HepG2 (cell line): ENCODE measurements around the gene VSIG10L2. TPM values are rescaled to one million over a fixed set of nuclear protein-coding genes. Genes with fewer than 3 reads are reported as not detected.
A peak's percentile ranks its signal among the peaks of the same experiment; 100 is the strongest.

Experiments used
- ATAC-seq: fragments of 200-7000 bp; cut with Tn5 transposase; 3 replicates; pipeline ENCODE4 v1.9.1; 2020; ENCODE audit warnings: mild to moderate bottlenecking, moderate library complexity
- BruUV-seq: library from RNA; stranded (reverse); fragments of 400-500 nt; replicated peaks from 2 replicates; lab custom pipeline; 2021; lab: Mats Ljungman, UMichigan
- CTCF ChIA-PET: fragments of 300-600 bp; formaldehyde crosslinking; extraction: SDS; loops from one replicate; lab custom pipeline; 2021; ENCODE audit warnings: low total read pairs, inconsistent platforms, low intra/inter-chr PET ratio; lab: Yijun Ruan, JAX
- POLR2A ChIA-PET: fragments of 350-600 bp; sonication (Branson Sonifier 250); formaldehyde crosslinking; loops from one replicate; lab custom pipeline; 2020; ENCODE audit warnings: antibody characterized with exemption, inconsistent platforms; lab: Yijun Ruan, JAX
- DNase-seq: peaks from one replicate; pipeline ENCODE4 v3.0.0-alpha.2; 2015; ENCODE audit warnings: low spot score
- FAIRE-seq: peaks from 3 replicates; lab custom pipeline; 2011; peaks lifted over from hg19 to GRCh38; lab: Jason Lieb, UNC
- H2AFZ ChIP-seq: one replicate; pipeline ENCODE4 v1.6.1; 2011; ENCODE audit warnings: low read length, inconsistent platforms
- H3K27ac ChIP-seq: fragments of 300-600 bp; 3 replicates; pipeline ENCODE4 v1.8.0; 2011; ENCODE audit warnings: mixed run types, mild to moderate bottlenecking, mixed read lengths, low read length, inconsistent platforms; ENCODE audit not compliant: insufficient read depth; ENCODE audit errors: extremely low read length
- H3K27me3 ChIP-seq, 2 experiments: fragments of 200-600 bp in 1 of 2; 2 replicates in 1 of 2; 3 replicates in 1 of 2; pipeline versions ENCODE4 v1.6.0 to v1.8.0; 2011; ENCODE audit warnings: low read length in 2 of 2, mild to moderate bottlenecking in 2 of 2, moderate library complexity in 2 of 2, inconsistent platforms in 1 of 2; ENCODE audit not compliant: insufficient read depth in 2 of 2, control insufficient read depth in 1 of 2
- H3K36me3 ChIP-seq, 2 experiments: fragments of 200-600 bp in 1 of 2; replicated peaks in 1 of 2; 2 replicates in 1 of 2; 3 replicates in 1 of 2; pipeline versions ENCODE4 v1.5.1 to v1.8.0; 2011; ENCODE audit warnings: low read length in 2 of 2, inconsistent platforms in 1 of 2; ENCODE audit not compliant: insufficient read depth in 2 of 2, control insufficient read depth in 1 of 2
- H3K4me1 ChIP-seq: 2 replicates; pipeline ENCODE4 v1.5.1; 2012; ENCODE audit warnings: low read length, inconsistent platforms; ENCODE audit not compliant: insufficient read depth
- H3K4me2 ChIP-seq: 2 replicates; pipeline ENCODE4 v1.6.0; 2011; ENCODE audit warnings: low read depth, low read length, inconsistent platforms
- H3K4me3 ChIP-seq, 3 experiments: fragments of 200-600 bp in 1 of 3; sonication (generic), shearing (Covaris generic) in 1 of 3; replicated peaks in 1 of 3; 2 replicates each; pipeline ENCODE4 v1.5.1; 2011 to 2016; ENCODE audit warnings: low read length in 3 of 3, inconsistent platforms in 2 of 3, low read depth in 2 of 3, mild to moderate bottlenecking in 2 of 3, control low read depth in 1 of 3, mixed read lengths in 1 of 3; ENCODE audit not compliant: insufficient read depth in 1 of 3
- H3K79me2 ChIP-seq: one replicate; pipeline ENCODE4 v1.6.1; 2011; ENCODE audit warnings: low read length, inconsistent platforms; ENCODE audit not compliant: insufficient read depth
- H3K9ac ChIP-seq: 2 replicates; pipeline ENCODE4 v1.6.0; 2011; ENCODE audit warnings: mild to moderate bottlenecking, low read depth, low read length, inconsistent platforms; ENCODE audit not compliant: insufficient read depth
- H3K9me3 ChIP-seq: 2 replicates; pipeline ENCODE4 v1.5.1; 2012; ENCODE audit warnings: mild to moderate bottlenecking, low read length
- H4K20me1 ChIP-seq: 2 replicates; pipeline ENCODE4 v1.6.0; 2011; ENCODE audit warnings: inconsistent platforms, mild to moderate bottlenecking, low read length, moderate library complexity; ENCODE audit not compliant: insufficient read depth
- FOSL2 ChIP-seq: sonication (generic); formaldehyde crosslinking; IDR thresholded peaks from 2 replicates; pipeline ENCODE4 v1.4.0; 2020; ENCODE audit warnings: missing genetic modification reagents
- SOX13 ChIP-seq, 3 experiments: fragments of 450-650 bp in 1 of 3; sonication (generic) in 1 of 3; formaldehyde crosslinking in 1 of 3; IDR thresholded peaks in 2 of 3; conservative IDR thresholded peaks in 1 of 3; 2 replicates each; pipeline versions ENCODE4 v1.5.0 to v1.6.1; 2016 to 2020; ENCODE audit warnings: antibody characterized with exemption in 1 of 3, mild to moderate bottlenecking in 1 of 3, missing compliant biosample characterization in 1 of 3, missing genetic modification reagents in 1 of 3, moderate library complexity in 1 of 3
- ZNF468 ChIP-seq: sonication (generic); formaldehyde crosslinking; IDR thresholded peaks from 2 replicates; pipeline ENCODE4 v1.8.0; 2022; ENCODE audit warnings: mild to moderate bottlenecking, moderate library complexity, missing genetic modification reagents
- ZNF747 ChIP-seq: sonication (generic); formaldehyde crosslinking; IDR thresholded peaks from 2 replicates; pipeline ENCODE4 v1.8.1; 2023; ENCODE audit warnings: missing genetic modification reagents, mild to moderate bottlenecking, borderline replicate concordance
- ZNF841 ChIP-seq: sonication (generic); formaldehyde crosslinking; IDR thresholded peaks from 2 replicates; pipeline ENCODE4 v1.8.1; 2023; ENCODE audit warnings: missing genetic modification reagents, borderline replicate concordance
- ZSCAN21 ChIP-seq: sonication (generic); formaldehyde crosslinking; IDR thresholded peaks from 2 replicates; pipeline ENCODE4 v1.8.0; 2022; ENCODE audit warnings: mild to moderate bottlenecking, missing genetic modification reagents, moderate library complexity, borderline replicate concordance
- WGBS: methylation state at CpG from one replicate; pipeline ENCODE4 v1.1.6; 2017; ENCODE audit warnings: low lambda C conversion rate; 5-methylcytosine and 5-hydroxymethylcytosine counted together
- in situ Hi-C: cut with HindIII; loops from 2 replicates; pipeline ENCODE4 v1.10.0; 2017; ENCODE audit warnings: low pct_unique_long_range_greater_than_20kb; ENCODE audit not compliant: extremely low pct_ligation_motif_present
- intact Hi-C: fragments of 100-400 bp; cut with micrococcal nuclease; formaldehyde crosslinking; loops from one replicate; pipeline ENCODE4 v1.10.0; 2022; ENCODE audit not compliant: unreplicated experiment
- polyA plus RNA-seq, 8 experiments: library from polyadenylated mRNA; depleted of rRNA in 3 of 8; stranded (reverse) in 7 of 8; unstranded in 1 of 8; fragments of >200 nt; fragmentation: Illumina TruSeq in 4 of 8; extraction: Trizol in 4 of 8; gene quantifications; 2 replicates each; pipeline versions ENCODE4 v1.2.1 to v1.2.3, GENCODE V29; 2011 to 2016; ENCODE audit warnings: low read depth in 4 of 8, missing spikeins in 1 of 8, mixed read lengths in 1 of 8; ENCODE audit not compliant: insufficient read depth in 1 of 8
- total RNA-seq, 5 experiments: library from RNA; depleted of rRNA; stranded (reverse); fragments of >200 nt; fragmentation: Illumina TruSeq; extraction: Trizol; gene quantifications; 2 replicates each; pipeline ENCODE4 v1.2.3, GENCODE V29; 2016; ENCODE audit warnings: low read depth in 1 of 5
- TF ChIP-seq, protein P1 (sequence below): sonication (generic); formaldehyde crosslinking; IDR thresholded peaks from 2 replicates; pipeline ENCODE4 v1.8.1; 2023; ENCODE audit warnings: missing genetic modification reagents, inconsistent platforms, borderline replicate concordance

Gene VSIG10L2
- total and polyA plus RNA-seq, 2 of the 13 experiments (the other 11 are each of a cell fraction or from before 2014, with no cell fraction given): 0.21 TPM; not detected in 1

DNA sequence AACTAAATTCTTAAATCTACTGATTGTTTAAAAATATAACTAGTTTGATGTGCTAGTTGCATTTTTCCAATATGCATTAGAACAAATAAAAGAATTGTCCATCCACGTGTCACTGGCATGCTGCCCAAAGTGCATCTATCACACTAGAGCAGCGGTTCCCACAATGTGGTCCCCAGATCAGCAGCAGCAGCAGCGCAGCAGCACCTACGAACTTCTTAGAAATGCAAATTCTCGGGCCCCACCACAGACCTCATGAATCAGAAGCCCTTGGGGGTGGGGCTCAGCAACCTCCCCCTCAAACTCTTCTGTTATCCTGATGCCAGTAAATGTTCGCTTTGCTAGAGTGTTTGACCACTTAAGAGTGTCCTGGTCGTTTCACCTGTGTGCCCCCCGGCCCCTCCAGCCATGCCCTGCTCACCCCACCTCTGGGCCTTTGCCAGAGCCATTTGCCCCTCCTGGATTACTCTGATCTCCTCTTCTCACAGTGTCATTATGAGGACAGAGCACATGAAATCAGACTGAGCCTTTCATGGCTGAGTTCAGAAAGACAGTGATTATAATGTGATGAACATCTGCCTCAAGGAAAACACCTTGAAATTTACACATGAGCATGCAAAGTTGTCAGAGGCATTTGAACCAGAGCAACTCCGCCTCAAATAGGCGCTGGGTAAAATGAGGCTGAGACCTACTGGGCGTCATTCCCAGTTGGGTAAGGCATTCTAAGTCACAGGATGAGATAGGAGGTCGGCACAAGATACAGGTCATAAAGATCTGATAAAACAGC, 12.6 kb upstream of the VSIG10L2 start:
- in situ Hi-C loops: no loop called here

DNA sequence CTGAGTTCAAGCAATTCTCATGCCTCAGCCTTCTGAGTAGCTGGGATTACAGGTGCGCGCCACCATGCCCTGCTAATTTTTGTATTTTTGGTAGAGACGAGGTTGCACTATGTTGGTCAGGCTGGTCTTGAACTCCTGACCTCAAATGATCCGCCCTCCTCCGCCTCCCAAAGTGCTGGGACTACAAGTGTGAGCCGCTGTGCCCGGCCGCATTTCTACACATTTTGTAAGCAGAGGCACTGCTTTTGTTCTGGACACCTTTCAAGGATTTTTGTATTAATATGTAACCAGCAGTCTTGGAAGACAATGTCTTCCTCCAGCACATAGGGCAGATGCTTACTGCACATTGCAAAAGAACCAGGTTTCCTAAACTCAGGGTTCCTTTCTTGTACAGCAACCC, 11.4 kb upstream of the VSIG10L2 start:
- Histone ChIP-seq H3K27ac (no peak overlapping the region), H3K4me3 (no peak overlapping the region), H3K4me2 (no peak overlapping the region), H3K27me3 (0 out of 5 replicates have a peak, but pooled peaks cover 0 to 8% of the 10 kb centered on the region in 2 experiments), H3K9ac (no peak overlapping the region), H3K9me3 (no peaks in the 10 kb centered on the region), H4K20me1 (no peaks in the 10 kb centered on the region), H3K4me1 (peaks cover 26% of the 10 kb centered on the region), H2AFZ (no peak overlapping the region), H3K79me2 (no peaks in the 10 kb centered on the region), H3K36me3 (no peaks in the 10 kb centered on the region)
- DNase-seq: no peak
- BruUV-seq: no TSS peak
- CTCF ChIA-PET: no interaction called here
- 25% methylated on average over 8 of the region's 8 CpGs for WGBS
- in situ Hi-C loops (no loop called here), intact Hi-C loops (no loop called here)
- no peak for FAIRE-seq
- no peak for ATAC-seq
- TF ChIP-seq ZNF468 (CRISPR knock-in tag) (no peak), ZNF841 (no peak), SOX13 (IDR thresholded peaks at IDR 0.05) (no peak), SOX13 (CRISPR knock-in tag; conservative IDR thresholded peaks at IDR 0.05 in 1 of 2, IDR thresholded peaks at IDR 0.05 in 1 of 2) (peak in 1 of 2 experiments; percentile 57; a peak in 2 of 4 replicates)
- POLR2A ChIA-PET: no interaction called here

More for the DNA sequence above, 12.6 kb upstream of the VSIG10L2 start:
- H3K4me3 ChIP-seq: no peak overlapping the region
- no peaks in the 10 kb centered on the region for H3K79me2 ChIP-seq
- FAIRE-seq (no peak), ATAC-seq (no peak), DNase-seq (no peak)
- ChIA-PET POLR2A (no interaction called here), CTCF (no interaction called here)
- H3K36me3 ChIP-seq: no peaks in the 10 kb centered on the region
- H4K20me1 ChIP-seq: no peaks in the 10 kb centered on the region
- H3K4me1 ChIP-seq: peaks cover 28% of the 10 kb centered on the region
- TF ChIP-seq ZSCAN21 (CRISPR knock-in tag) (no peak), ZNF747 (CRISPR knock-in tag) (no peak), FOSL2 (CRISPR knock-in tag) (no peak)
- TF ChIP-seq, protein P1, sequence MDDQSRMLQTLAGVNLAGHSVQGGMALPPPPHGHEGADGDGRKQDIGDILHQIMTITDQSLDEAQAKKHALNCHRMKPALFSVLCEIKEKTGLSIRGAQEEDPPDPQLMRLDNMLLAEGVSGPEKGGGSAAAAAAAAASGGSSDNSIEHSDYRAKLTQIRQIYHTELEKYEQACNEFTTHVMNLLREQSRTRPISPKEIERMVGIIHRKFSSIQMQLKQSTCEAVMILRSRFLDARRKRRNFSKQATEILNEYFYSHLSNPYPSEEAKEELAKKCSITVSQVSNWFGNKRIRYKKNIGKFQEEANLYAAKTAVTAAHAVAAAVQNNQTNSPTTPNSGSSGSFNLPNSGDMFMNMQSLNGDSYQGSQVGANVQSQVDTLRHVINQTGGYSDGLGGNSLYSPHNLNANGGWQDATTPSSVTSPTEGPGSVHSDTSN (CRISPR knock-in tag): no peak
- 0 out of 5 replicates have a peak, but pooled peaks cover 0 to 8% of the 10 kb centered on the region in 2 experiments for H3K27me3 ChIP-seq
- no peaks in the 10 kb centered on the region for H3K9me3 ChIP-seq
- no peak overlapping the region for H2AFZ ChIP-seq
- H3K4me2 ChIP-seq: no peak overlapping the region
- no peak overlapping the region for H3K27ac ChIP-seq
- 47% methylated on average over 11 of the region's 12 CpGs for WGBS
- intact Hi-C loops: no loop called here
- H3K9ac ChIP-seq: no peak overlapping the region
- BruUV-seq: no TSS peak
